Dermis lymphatic vessel endothelial cell (primary cell): ENCODE data around the gene OR6C6. TPM values are rescaled to one million over a fixed set of nuclear protein-coding genes. Genes with fewer than 3 reads are reported as not detected.

Experiments
- total RNA-seq: library from RNA; depleted of rRNA; stranded (reverse); fragments of >200 nt; gene quantifications from 2 replicates; pipeline ENCODE4 v1.2.1, GENCODE V29; 2014

Gene OR6C6
- not detected in 2 replicates for total RNA-seq

GRCh38 chr12:55296469-55296868, at the start of gene OR6C6:
TSS of gene OR6C6 (minus strand) at chr12:55296569. CDS start at chr12:55295232, 1,337 bp downstream.

GRCh38 chr12:55330446-55330845, 34.1 kb upstream of the OR6C6 start, which contains the start of gene OR6C3:
TSS of gene OR6C3 (plus strand) at chr12:55330746. CDS start at chr12:55331701, 955 bp downstream.

GRCh38 chr12:55314043-55314442, 17.7 kb upstream of the OR6C6 start, which contains the start of gene OR6C1:
TSS of gene OR6C1 (plus strand) at chr12:55314343. CDS start at chr12:55320600, 6,257 bp downstream.

GRCh38 chr12:55244309-55244708, 52.1 kb downstream of the OR6C6 start, which contains the start of gene OR6C74:
TSS of gene OR6C74 (plus strand) at chr12:55244609. CDS start at chr12:55247288, 2,679 bp downstream.

Other genes starting within 250 kb of the OR6C6 start
- not detected in 2 replicates for gene OR9K2, start 170.2 kb downstream of the OR6C6 start, total RNA-seq
- gene OR10A7, start 75.5 kb downstream of the OR6C6 start, total RNA-seq = not detected in 2 replicates
- not detected in 2 replicates for gene OR6C74, start 52.0 kb downstream of the OR6C6 start, total RNA-seq
- not detected in 2 replicates for gene OR6C1, start 17.8 kb upstream of the OR6C6 start, total RNA-seq
- not detected in 2 replicates for gene OR6C3, start 34.2 kb upstream of the OR6C6 start, total RNA-seq
- gene OR6C75, start 66.4 kb upstream of the OR6C6 start, total RNA-seq = not detected in 2 replicates
- not detected in 2 replicates for gene OR6C65, start 104.0 kb upstream of the OR6C6 start, total RNA-seq
- not detected in 2 replicates for gene OR6C76, start 129.7 kb upstream of the OR6C6 start, total RNA-seq
- not detected in 2 replicates for gene OR6C2, start 147.5 kb upstream of the OR6C6 start, total RNA-seq
- not detected in 2 replicates for gene OR6C70, start 173.6 kb upstream of the OR6C6 start, total RNA-seq
- gene OR6C68, start 195.8 kb upstream of the OR6C6 start, total RNA-seq = not detected in 2 replicates